NB4 (cell line): ENCODE results near the gene RABGEF1.

Experiments used
- POLR2A ChIP-seq: IDR thresholded peaks from 2 replicates; pipeline ENCODE4 v1.6.1; 2011; ENCODE audit warnings: mild to moderate bottlenecking; ENCODE audit not compliant: insufficient read length; ENCODE audit errors: extremely low read depth
- TF ChIP-seq, protein P1 (sequence below): IDR thresholded peaks from one replicate; pipeline ENCODE4 v1.5.1; 2012; ENCODE audit warnings: low read depth, low read length

DNA sequence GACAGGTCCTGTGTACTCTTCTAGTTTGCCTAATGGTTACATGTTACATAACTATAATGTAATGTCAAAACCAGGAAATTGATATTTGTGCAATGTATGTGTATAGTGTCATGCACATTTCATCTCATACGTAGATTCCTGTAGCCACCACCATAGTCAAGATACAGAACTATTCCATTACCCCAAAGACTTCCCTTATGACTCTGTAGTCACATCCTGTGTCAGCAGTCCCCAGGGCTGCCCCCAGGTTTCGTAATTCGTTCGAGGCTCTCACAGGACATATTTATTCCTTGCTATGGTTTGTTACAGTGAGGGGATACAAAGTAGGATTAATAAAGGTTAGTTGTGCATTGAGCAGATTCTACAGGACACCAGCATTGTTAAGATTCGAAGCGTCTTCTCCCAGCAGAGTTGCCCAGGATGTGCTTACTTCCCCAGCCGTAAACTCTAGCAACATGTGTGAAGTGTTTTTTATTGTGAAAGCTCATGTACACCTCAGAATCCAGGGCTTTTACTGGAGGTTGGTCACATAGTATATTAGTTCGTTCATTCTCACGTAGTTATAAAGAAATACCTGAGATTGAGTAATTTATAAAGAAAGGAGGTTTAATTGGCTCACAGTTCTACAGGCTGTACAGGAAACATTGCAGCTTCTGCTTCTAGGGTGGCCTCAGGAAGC lies 18.6 kb downstream of the RABGEF1 start:
- TF ChIP-seq, protein P1, sequence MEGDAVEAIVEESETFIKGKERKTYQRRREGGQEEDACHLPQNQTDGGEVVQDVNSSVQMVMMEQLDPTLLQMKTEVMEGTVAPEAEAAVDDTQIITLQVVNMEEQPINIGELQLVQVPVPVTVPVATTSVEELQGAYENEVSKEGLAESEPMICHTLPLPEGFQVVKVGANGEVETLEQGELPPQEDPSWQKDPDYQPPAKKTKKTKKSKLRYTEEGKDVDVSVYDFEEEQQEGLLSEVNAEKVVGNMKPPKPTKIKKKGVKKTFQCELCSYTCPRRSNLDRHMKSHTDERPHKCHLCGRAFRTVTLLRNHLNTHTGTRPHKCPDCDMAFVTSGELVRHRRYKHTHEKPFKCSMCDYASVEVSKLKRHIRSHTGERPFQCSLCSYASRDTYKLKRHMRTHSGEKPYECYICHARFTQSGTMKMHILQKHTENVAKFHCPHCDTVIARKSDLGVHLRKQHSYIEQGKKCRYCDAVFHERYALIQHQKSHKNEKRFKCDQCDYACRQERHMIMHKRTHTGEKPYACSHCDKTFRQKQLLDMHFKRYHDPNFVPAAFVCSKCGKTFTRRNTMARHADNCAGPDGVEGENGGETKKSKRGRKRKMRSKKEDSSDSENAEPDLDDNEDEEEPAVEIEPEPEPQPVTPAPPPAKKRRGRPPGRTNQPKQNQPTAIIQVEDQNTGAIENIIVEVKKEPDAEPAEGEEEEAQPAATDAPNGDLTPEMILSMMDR: no peak
- TF ChIP-seq POLR2A: no peak
